A549 (cell line): ENCODE data around the gene RPS6KB1.

ENCODE experiments used
- CBX8 ChIP-seq: fragments of 200-600 bp; sonication (generic); IDR thresholded peaks from 2 replicates; pipeline ENCODE4 v1.6.1; 2016
- CTCF ChIP-seq: fragments of >200 bp; sonication (Bioruptor Twin); formaldehyde crosslinking; IDR thresholded peaks from 3 replicates; pipeline ENCODE4 v1.5.1; 2016
- JUN ChIP-seq, 2 experiments: fragments of >200 bp; sonication (Bioruptor Twin); formaldehyde crosslinking; IDR thresholded peaks; 2 replicates in 1 of 2; 3 replicates in 1 of 2; pipeline ENCODE4 v1.6.1; 2016 to 2017
- KDM1A ChIP-seq: fragments of 200-600 bp; sonication (generic); IDR thresholded peaks from 2 replicates; pipeline ENCODE4 v1.6.1; 2016; ENCODE audit warnings: low read depth, mild to moderate bottlenecking
- MAFK ChIP-seq: fragments of 450-650 bp; IDR thresholded peaks from 2 replicates; pipeline ENCODE4 v1.6.1; 2014; ENCODE audit not compliant: partially characterized antibody
- MYC ChIP-seq: IDR thresholded peaks from 2 replicates; pipeline ENCODE4 v1.6.1; 2012; ENCODE audit warnings: mild to moderate bottlenecking, inconsistent platforms, low read length, improper control_type of control experiment, borderline replicate concordance
- PBX3 ChIP-seq: IDR thresholded peaks from 2 replicates; pipeline ENCODE4 v1.6.1; 2012
- POLR2A ChIP-seq: IDR thresholded peaks from 2 replicates; pipeline ENCODE4 v1.6.1; 2012; ENCODE audit warnings: mild to moderate bottlenecking, low read length
- POLR2AphosphoS2 ChIP-seq: conservative IDR thresholded peaks from 2 replicates; pipeline ENCODE4 v1.6.1; 2012; ENCODE audit warnings: low read length, improper control_type of control experiment, inconsistent platforms
- RARB ChIP-seq: fragments of 250-450 bp; sonication (Bioruptor Pico); IDR thresholded peaks from 2 replicates; pipeline ENCODE4 v1.8.0; 2021; ENCODE audit warnings: mild to moderate bottlenecking, moderate library complexity
- ZC3H11A ChIP-seq: fragments of 450-650 bp; IDR thresholded peaks from 2 replicates; pipeline ENCODE4 v1.6.1; 2014; ENCODE audit warnings: antibody characterized with exemption, mild to moderate bottlenecking

- TF ChIP-seq POLR2A (no peak), RARB (CRISPR knock-in tag) (no peak), CBX8 (no peak), CTCF (no peak), PBX3 (no peak), POLR2AphosphoS2 (no peak), KDM1A (no peak), ZC3H11A (no peak), MYC (no peak), MAFK (no peak), JUN (IDR thresholded peaks at IDR 0.05) (no peak)
These were observed 8.7 kb downstream of the RPS6KB1 start for GRCh38 chr17:59901604-59902003.
